Hippocampal formation (tissue), 2 donors: ENCODE measurements around the gene CYP24A1.

Experiments
- DNase-seq, 2 donors: peaks; one replicate each; lab custom pipeline; 2025; lab: John Stamatoyannopoulos, UW

Gene CYP24A1

DNA sequence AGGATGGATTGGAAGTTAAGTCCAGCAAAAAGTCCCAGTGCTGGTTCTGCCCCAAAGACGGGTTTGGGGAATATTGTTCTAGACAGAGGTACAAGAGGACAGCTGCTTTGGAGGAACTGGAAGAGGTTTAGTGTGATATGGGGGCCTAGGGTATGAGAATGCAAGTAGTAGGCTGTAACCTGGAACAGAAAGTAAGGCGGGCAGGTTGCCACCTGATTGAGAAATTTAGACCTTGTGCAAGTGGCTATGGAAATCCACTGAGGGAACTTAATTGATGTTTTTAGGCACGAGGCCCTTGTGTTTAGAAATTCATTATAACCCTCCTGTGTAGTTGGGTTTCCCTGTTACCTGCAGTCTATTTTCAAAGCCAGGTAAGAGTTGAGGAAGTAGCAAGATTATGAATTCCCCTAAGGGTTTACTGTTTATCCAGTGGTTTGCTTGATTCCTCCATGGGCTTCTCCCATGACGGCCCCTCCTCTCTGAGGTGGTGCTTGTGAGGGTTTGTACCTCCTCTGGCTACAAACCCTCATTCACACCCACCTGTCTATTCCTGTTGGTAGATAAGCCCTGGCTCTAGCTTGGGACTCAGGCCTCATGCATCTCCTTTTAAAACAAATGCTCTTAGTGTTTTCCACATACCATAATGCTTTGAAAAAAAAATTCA, 61.4 kb downstream of the CYP24A1 start:
- DNase-seq: no peak

- no peak for DNase-seq
Measured at GRCh38 chr20:54111460-54111859, 62.3 kb downstream of the CYP24A1 start.

GRCh38 chr20:54110457-54110856, 63.3 kb downstream of the CYP24A1 start:
- DNase-seq: no peak

DNA sequence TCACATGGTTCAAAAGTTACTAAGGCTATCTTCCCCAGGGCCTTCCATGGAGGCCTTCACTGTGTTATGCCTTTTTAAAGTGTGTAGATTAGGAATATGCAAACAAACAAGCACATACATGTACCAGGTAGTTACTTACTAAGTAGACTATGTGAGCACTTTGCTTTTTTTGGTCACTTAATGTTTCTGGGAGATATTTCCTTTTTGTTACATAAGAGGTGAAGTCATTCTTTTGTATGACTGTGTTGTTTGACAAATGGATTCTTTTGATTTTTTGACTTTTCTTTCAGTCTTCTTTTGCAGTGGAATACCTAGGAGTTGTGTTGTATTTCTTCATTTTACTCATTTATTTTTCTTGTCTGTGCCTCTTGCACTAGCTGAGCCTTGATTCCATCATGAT, 63.7 kb downstream of the CYP24A1 start:
- no peak for DNase-seq

GRCh38 chr20:54108817-54109216, 65.0 kb downstream of the CYP24A1 start:
- DNase-seq: no peak

DNA sequence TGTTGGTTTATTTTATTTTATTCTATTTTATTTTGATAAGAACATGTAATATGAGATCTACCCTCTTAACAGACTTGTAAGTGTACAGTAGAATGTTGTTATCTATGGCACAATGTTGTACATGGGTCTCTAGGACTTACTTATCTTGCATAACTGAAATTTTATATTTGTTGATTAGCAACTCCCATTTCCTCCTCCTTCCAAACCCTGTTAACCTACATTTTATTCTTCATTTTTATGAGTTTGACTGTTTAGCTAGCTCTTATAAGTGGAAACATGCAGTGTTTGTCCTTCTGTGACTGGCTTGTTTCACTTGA, 65.5 kb downstream of the CYP24A1 start:
- no peak for DNase-seq

GRCh38 chr20:54107600-54108325, 66.0 kb downstream of the CYP24A1 start:
- DNase-seq: no peak

DNA sequence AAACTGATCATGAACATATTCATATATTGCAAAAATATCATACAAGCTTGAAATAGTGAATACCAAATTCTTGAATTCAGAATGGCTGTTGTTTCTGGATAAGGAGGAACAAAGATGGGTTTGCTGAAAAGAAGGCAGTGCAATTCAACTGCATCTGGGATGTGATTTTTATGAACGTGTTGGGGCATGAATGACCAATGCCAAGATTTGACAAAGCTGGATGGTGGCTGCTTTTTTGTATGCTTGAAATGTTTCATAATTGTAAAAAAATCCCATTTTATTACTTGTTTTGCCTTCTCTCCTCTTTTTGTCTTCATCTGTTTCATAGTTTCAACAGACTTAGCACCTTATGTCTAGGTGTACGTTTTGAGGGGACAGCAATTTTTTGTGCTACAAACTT, 66.6 kb downstream of the CYP24A1 start:
- DNase-seq: no peak

DNA sequence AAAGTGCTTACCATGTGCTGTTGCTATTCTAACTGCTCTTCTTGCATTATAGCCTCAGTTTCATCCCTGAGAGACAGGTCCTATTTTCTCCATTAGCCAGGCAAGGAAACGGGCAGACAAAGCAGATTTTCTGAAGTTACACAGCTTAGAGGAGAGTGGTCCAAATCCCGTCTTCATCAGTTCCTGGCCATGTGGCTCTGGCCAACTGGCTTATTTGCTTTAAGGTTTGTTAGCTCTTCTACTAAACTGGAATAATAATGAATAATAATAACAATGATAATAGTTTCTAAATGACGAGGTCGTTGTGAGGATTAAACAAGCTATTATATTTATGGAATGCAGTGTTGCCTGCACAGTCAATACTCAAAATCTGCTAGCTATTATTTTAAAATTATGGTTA, 67.6 kb downstream of the CYP24A1 start:
- no peak for DNase-seq

DNA sequence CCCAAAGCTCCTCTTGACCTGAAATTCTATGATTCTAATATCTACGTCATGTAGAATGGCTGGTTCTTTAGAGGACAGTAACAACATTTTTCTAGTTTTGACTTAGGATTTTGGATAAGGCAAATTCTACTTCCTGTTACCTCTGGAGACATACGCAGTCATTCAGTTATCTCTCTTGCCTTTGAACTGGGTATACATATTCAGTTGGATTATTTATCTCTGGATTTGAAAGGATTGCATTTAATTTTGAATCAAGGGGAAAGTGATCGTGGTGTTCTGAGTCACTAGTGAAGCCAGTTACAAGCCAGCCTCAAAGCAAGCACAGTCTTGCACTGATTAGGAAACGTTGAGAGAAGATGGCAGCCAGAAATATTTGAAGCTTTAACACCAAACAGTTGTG, 68.1 kb downstream of the CYP24A1 start:
- no peak for DNase-seq

GRCh38 chr20:54104781-54105180, 69.0 kb downstream of the CYP24A1 start:
- no peak for DNase-seq

GRCh38 chr20:54103762-54104600, 69.8 kb downstream of the CYP24A1 start:
- DNase-seq: no peak
